ENCODE data around the gene RFXAP.

The RFXAP gene

DNA sequence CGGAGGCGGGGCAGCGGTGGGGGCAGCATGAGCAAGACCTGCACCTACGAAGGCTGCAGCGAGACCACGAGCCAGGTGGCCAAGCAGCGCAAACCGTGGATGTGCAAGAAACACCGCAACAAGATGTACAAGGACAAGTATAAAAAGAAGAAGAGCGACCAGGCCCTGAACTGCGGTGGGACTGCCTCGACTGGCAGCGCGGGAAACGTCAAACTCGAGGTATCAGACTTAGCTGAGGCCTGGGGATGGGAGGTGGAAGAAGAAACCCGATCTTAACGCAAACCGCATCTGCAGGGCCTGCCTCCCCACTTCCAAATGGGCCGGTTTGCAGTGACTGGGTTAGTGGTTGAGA is 693 bp downstream of the RFXAP start:
- Histone ChIP-seq H3K27me3 (ENCODE audit: insufficient read depth, poor library complexity, severe bottlenecking) (no peaks in the 10 kb centered on the region), H3K4me1 (ENCODE audit: insufficient read depth, poor library complexity, severe bottlenecking) (peaks cover 5% of the 10 kb centered on the region), H3K36me3 (ENCODE audit: low read depth) (peaks cover 9% of the 10 kb centered on the region; the same call in 1 of the 2 replicates), H3K4me3 (ENCODE audit: severe bottlenecking) (peak overlapping the region; percentile 85), H3K9me3 (ENCODE audit: severe bottlenecking) (no peaks in the 10 kb centered on the region), H3K27ac (ENCODE audit: poor library complexity, severe bottlenecking) (no peak overlapping the region)
- no peak for TF ChIP-seq CTCF (IDR thresholded peaks at IDR 0.05; ENCODE audit: poor library complexity, severe bottlenecking)
- ATAC-seq (ENCODE audit: low read depth) (peak; percentile 35), DNase-seq (ENCODE audit: low spot score) (no peak)

DNA sequence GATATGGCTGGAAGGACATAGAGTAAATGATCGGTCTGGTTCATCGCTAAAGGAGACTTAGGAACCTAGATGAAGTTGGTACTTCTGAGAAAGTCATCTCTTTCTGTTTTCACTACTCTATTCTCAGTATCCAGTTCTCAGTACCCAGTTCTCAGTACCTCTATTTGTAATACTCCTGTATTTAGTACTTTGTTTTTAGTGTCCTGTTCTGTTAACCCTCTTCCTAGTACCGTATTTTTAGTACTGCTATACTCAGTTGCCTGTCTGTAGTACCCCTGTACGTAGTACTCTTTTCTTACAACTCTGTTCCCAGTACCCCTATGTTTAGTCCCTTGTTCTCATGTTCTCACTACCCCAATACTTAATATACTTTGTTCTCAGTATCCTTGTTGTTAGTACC is 1.2 kb downstream of the RFXAP start:
- H3K27ac ChIP-seq (ENCODE audit: poor library complexity, severe bottlenecking) = no peak overlapping the region
- H3K27me3 ChIP-seq (ENCODE audit: insufficient read depth, poor library complexity, severe bottlenecking) = no peaks in the 10 kb centered on the region
- H3K4me1 ChIP-seq (ENCODE audit: insufficient read depth, poor library complexity, severe bottlenecking) = peaks cover 5% of the 10 kb centered on the region
- no peak for TF ChIP-seq CTCF (IDR thresholded peaks at IDR 0.05; ENCODE audit: poor library complexity, severe bottlenecking)
- H3K4me3 ChIP-seq (ENCODE audit: severe bottlenecking) = peak overlapping the region; percentile 85
- no peak for ATAC-seq (ENCODE audit: low read depth)
- no peak for DNase-seq (ENCODE audit: low spot score)
- peaks cover 14% of the 10 kb centered on the region for H3K36me3 ChIP-seq (ENCODE audit: low read depth)
- no peaks in the 10 kb centered on the region for H3K9me3 ChIP-seq (ENCODE audit: severe bottlenecking)

DNA sequence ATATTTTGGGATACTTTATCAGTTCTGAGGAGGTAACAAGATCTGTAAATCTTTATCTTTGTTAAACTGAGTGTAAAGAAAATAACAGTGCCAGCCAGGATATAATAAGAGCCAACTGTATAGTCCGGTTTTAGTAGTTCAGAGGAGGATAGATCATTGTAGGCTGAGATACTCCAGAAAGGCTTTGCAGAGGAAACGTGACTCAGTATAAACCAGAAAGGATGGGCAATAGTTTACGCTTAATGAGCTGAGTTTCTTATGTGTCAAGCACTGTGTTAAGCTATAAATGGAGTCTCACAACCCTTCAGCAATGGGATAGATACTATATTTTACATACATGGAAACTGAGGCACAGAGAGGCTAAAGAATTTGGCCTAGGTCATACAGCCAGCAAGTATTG is 3.8 kb downstream of the RFXAP start:
- Histone ChIP-seq H3K9me3 (ENCODE audit: severe bottlenecking) (no peaks in the 10 kb centered on the region), H3K4me3 (ENCODE audit: severe bottlenecking) (no peak overlapping the region), H3K36me3 (ENCODE audit: low read depth) (peaks cover 33% of the 10 kb centered on the region), H3K27ac (ENCODE audit: poor library complexity, severe bottlenecking) (no peak overlapping the region), H3K4me1 (ENCODE audit: insufficient read depth, poor library complexity, severe bottlenecking) (peaks cover 5% of the 10 kb centered on the region), H3K27me3 (ENCODE audit: insufficient read depth, poor library complexity, severe bottlenecking) (no peaks in the 10 kb centered on the region)
- TF ChIP-seq CTCF (IDR thresholded peaks at IDR 0.05; ENCODE audit: poor library complexity, severe bottlenecking) = no peak
- DNase-seq (ENCODE audit: low spot score) = no peak
- ATAC-seq (ENCODE audit: low read depth) = no peak

DNA sequence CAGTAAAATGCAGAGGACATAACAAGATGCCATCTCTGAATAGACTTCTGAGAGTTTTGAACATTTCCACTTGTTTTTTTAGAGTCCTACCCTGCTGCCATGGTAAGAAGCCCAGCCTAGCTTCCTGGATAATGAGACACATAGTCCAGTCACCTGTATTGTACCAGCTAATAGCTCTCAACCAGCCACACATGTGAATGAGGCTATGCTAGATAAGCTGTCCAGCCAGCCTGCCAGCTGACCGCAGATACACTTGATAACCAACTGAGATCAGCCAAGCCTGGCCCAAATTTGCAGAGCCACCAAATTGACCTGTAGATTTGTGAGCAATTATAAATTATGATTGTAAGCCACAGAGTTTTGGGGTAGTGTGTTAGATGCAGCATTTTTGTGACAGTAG is 10.7 kb downstream of the RFXAP start:
- DNase-seq (ENCODE audit: low spot score) = no peak
- no peak for ATAC-seq (ENCODE audit: low read depth)
- Histone ChIP-seq H3K27me3 (ENCODE audit: insufficient read depth, poor library complexity, severe bottlenecking) (no peaks in the 10 kb centered on the region), H3K36me3 (ENCODE audit: low read depth) (peaks cover 46% of the 10 kb centered on the region), H3K4me3 (ENCODE audit: severe bottlenecking) (no peak overlapping the region), H3K4me1 (ENCODE audit: insufficient read depth, poor library complexity, severe bottlenecking) (no peaks in the 10 kb centered on the region), H3K9me3 (ENCODE audit: severe bottlenecking) (no peaks in the 10 kb centered on the region), H3K27ac (ENCODE audit: poor library complexity, severe bottlenecking) (no peak overlapping the region)
- no peak for TF ChIP-seq CTCF (IDR thresholded peaks at IDR 0.05; ENCODE audit: poor library complexity, severe bottlenecking)

- Histone ChIP-seq H3K27ac (ENCODE audit: poor library complexity, severe bottlenecking) (no peak overlapping the region), H3K27me3 (ENCODE audit: insufficient read depth, poor library complexity, severe bottlenecking) (no peaks in the 10 kb centered on the region), H3K9me3 (ENCODE audit: severe bottlenecking) (no peaks in the 10 kb centered on the region), H3K36me3 (ENCODE audit: low read depth) (peaks cover 33% of the 10 kb centered on the region), H3K4me3 (ENCODE audit: severe bottlenecking) (no peak overlapping the region), H3K4me1 (ENCODE audit: insufficient read depth, poor library complexity, severe bottlenecking) (no peaks in the 10 kb centered on the region)
- TF ChIP-seq CTCF (IDR thresholded peaks at IDR 0.05; ENCODE audit: poor library complexity, severe bottlenecking) = no peak
- ATAC-seq (ENCODE audit: low read depth) = no peak
- no peak for DNase-seq (ENCODE audit: low spot score)
Observed at GRCh38 chr13:36831291-36831690, 12.3 kb downstream of the RFXAP start.

All from RWPE2 (cell line).